Natural killer cell (primary cell): Measurements from ENCODE around the gene AKR7A3. TPM values are rescaled to one million over a fixed set of nuclear protein-coding genes. Genes with fewer than 3 reads are reported as not detected.
"Not testable (repeated sequence)": the region's sequence is repeated elsewhere in the genome, so short reads cannot be mapped to it uniquely, and the experiment has no call there.

Experiments used
- ATAC-seq, 3 donors: fragments of 150-1000 bp in 2 of 3; fragments of 200-7000 bp in 1 of 3; cut with Tn5 transposase; 1 replicate in 1 of 3; 2 replicates in 2 of 3; pipeline ENCODE4 v1.10.0; 2021; ENCODE audit warnings: mild to moderate bottlenecking in 2 of 3, moderate library complexity in 2 of 3
- DNase-seq, 2 donors: peaks; one replicate each; pipeline versions ENCODE4 v3.0.0 to v3.0.0-alpha.2; 2013 to 2021; ENCODE audit warnings: mixed read lengths in 1 of 2
- H3K27ac ChIP-seq: one replicate; pipeline ENCODE4 v1.5.1; 2013; ENCODE audit warnings: mild to moderate bottlenecking, low read length
- H3K27me3 ChIP-seq: one replicate; pipeline ENCODE4 v1.6.1; 2013; ENCODE audit warnings: low read length; ENCODE audit not compliant: control insufficient read depth, insufficient read depth
- H3K36me3 ChIP-seq: one replicate; pipeline ENCODE4 v1.6.1; 2013; ENCODE audit warnings: low read length; ENCODE audit not compliant: control insufficient read depth, insufficient read depth
- H3K4me1 ChIP-seq: one replicate; pipeline ENCODE4 v1.6.1; 2013; ENCODE audit warnings: low read length; ENCODE audit not compliant: control insufficient read depth, insufficient read depth
- H3K4me3 ChIP-seq: one replicate; pipeline ENCODE4 v1.5.1; 2013; ENCODE audit warnings: low read length
- H3K9me3 ChIP-seq: one replicate; pipeline ENCODE4 v1.6.1; 2013; ENCODE audit warnings: low read length; ENCODE audit not compliant: control insufficient read depth, insufficient read depth
- H3K27ac Mint-ChIP-seq, 2 donors: one replicate each; pipeline ENCODE4 v1.8.0; 2022; ENCODE audit warnings: mild to moderate bottlenecking in 2 of 2, mixed read lengths in 2 of 2, moderate library complexity in 1 of 2
- H3K27me3 Mint-ChIP-seq, 2 donors: one replicate each; pipeline ENCODE4 v1.8.0; 2022; ENCODE audit warnings: low read depth in 2 of 2, mixed read lengths in 2 of 2
- H3K36me3 Mint-ChIP-seq: one replicate; pipeline ENCODE4 v1.8.0; 2022; ENCODE audit warnings: mixed read lengths
- H3K4me1 Mint-ChIP-seq, 2 donors: one replicate each; pipeline ENCODE4 v1.8.0; 2022; ENCODE audit warnings: mixed read lengths in 2 of 2
- H3K4me3 Mint-ChIP-seq: one replicate; pipeline ENCODE4 v1.8.0; 2022; ENCODE audit warnings: mild to moderate bottlenecking, moderate library complexity, mixed read lengths
- H3K9me3 Mint-ChIP-seq, 2 donors: one replicate each; pipeline ENCODE4 v1.8.0; 2022; ENCODE audit warnings: mixed read lengths in 2 of 2
- CTCF ChIP-seq: fragments of 200-600 bp; IDR thresholded peaks from one replicate; pipeline ENCODE4 v1.8.0; 2022; ENCODE audit warnings: antibody characterized with exemption
- WGBS: methylation state at CpG from one replicate; pipeline ENCODE4 v1.1.7; 2013; ENCODE audit warnings: missing lambda C conversion rate; ENCODE audit not compliant: insufficient coverage; 5-methylcytosine and 5-hydroxymethylcytosine counted together
- intact Hi-C: fragments of 100-400 bp; cut with micrococcal nuclease; formaldehyde crosslinking; loops from one replicate; pipeline ENCODE4 v1.14.2; 2022
- total RNA-seq, 4 donors: library from RNA; stranded (reverse); fragments of 120-200 nt in 1 of 4; gene quantifications; one replicate each; pipeline versions ENCODE4 v1.2.3 to v1.2.4, GENCODE V29; 2013 to 2022

The AKR7A3 gene
- total RNA-seq, 3 donors from 2014 or later (not counting 1 experiment from before 2014, with no cell fraction given) = 1.1 to 2.0 (median 1.5) TPM

GRCh38 chr1:19287436-19288185 is 959 bp downstream of the AKR7A3 start:
- peaks cover 12 to 18% of the 10 kb centered on the region in 2 donors for H3K27me3 Mint-ChIP-seq
- H3K36me3 Mint-ChIP-seq = no peaks in the 10 kb centered on the region
- no peaks in the 10 kb centered on the region for H3K9me3 ChIP-seq
- peak overlapping the region; percentile 84 for H3K4me3 Mint-ChIP-seq
- TF ChIP-seq CTCF = no peak
- H3K4me1 Mint-ChIP-seq = peaks cover 12% of the 10 kb centered on the region in 2 donors
- DNase-seq (no peak), ATAC-seq (no peak)
- peaks cover 4% of the 10 kb centered on the region for H3K4me1 ChIP-seq
- no peak overlapping the region for H3K4me3 ChIP-seq
- intact Hi-C loops = no loop called here
- no peak overlapping the region for H3K27ac Mint-ChIP-seq
- H3K27ac ChIP-seq = no peak overlapping the region
- 97% methylated on average over 13 of the region's 13 CpGs for WGBS
- no peaks in the 10 kb centered on the region for H3K27me3 ChIP-seq
- no peaks in the 10 kb centered on the region for H3K9me3 Mint-ChIP-seq
- H3K36me3 ChIP-seq = no peaks in the 10 kb centered on the region

- H3K4me1 ChIP-seq, H3K27me3 ChIP-seq, H3K36me3 ChIP-seq, H3K9me3 Mint-ChIP-seq, H3K27ac Mint-ChIP-seq, ATAC-seq, H3K27ac ChIP-seq, H3K4me3 ChIP-seq, H3K9me3 ChIP-seq, H3K4me3 Mint-ChIP-seq, intact Hi-C loops, DNase-seq, H3K36me3 Mint-ChIP-seq: not testable (repeated sequence)
- peaks cover 12% of the 10 kb centered on the region in 2 donors for H3K4me1 Mint-ChIP-seq
- 77% methylated on average over 3 of the region's 3 CpGs for WGBS
- peaks cover 12 to 18% of the 10 kb centered on the region in 2 donors for H3K27me3 Mint-ChIP-seq
Measured at GRCh38 chr1:19285807-19286206, 2.8 kb downstream of the AKR7A3 start.

GRCh38 chr1:19285366-19285765 is 3.2 kb downstream of the AKR7A3 start:
- H3K36me3 Mint-ChIP-seq, H3K27ac ChIP-seq, H3K9me3 ChIP-seq, H3K36me3 ChIP-seq, H3K4me3 ChIP-seq, DNase-seq, H3K4me3 Mint-ChIP-seq, H3K9me3 Mint-ChIP-seq, intact Hi-C loops, ATAC-seq, H3K27ac Mint-ChIP-seq, H3K4me1 ChIP-seq, H3K27me3 ChIP-seq: not testable (repeated sequence)
- WGBS = 100% methylated on average over 3 of the region's 3 CpGs
- Mint-ChIP-seq H3K4me1 (peaks cover 12% of the 10 kb centered on the region in 2 donors), H3K27me3 (peaks cover 12 to 18% of the 10 kb centered on the region in 2 donors)

- Mint-ChIP-seq H3K9me3 (no peaks in the 10 kb centered on the region), H3K27ac (no peak overlapping the region), H3K36me3 (no peaks in the 10 kb centered on the region), H3K4me1 (peaks cover 12% of the 10 kb centered on the region in 2 donors), H3K4me3 (no peak overlapping the region), H3K27me3 (peaks cover 12 to 17% of the 10 kb centered on the region in 2 donors)
- DNase-seq (no peak), ATAC-seq (no peak)
- Histone ChIP-seq H3K4me3 (no peak overlapping the region), H3K9me3 (no peaks in the 10 kb centered on the region), H3K4me1 (peaks cover 4% of the 10 kb centered on the region), H3K27ac (no peak overlapping the region), H3K36me3 (no peaks in the 10 kb centered on the region), H3K27me3 (no peaks in the 10 kb centered on the region)
- intact Hi-C loops = no loop called here
- WGBS = 91% methylated on average over 7 of the region's 8 CpGs
- TF ChIP-seq CTCF = no peak
Measured at GRCh38 chr1:19284881-19285280, 3.7 kb downstream of the AKR7A3 start.
